Stimulated activated CD8-positive, alpha-beta memory T cell treated with anti-CD3 and anti-CD28 coated beads, Interleukin-2, amount 100 ng/mL, for 1 hour (primary cell): Measurements from ENCODE around the gene THBS3.
"Not testable (repeated sequence)": the region's sequence is repeated elsewhere in the genome, so short reads cannot be mapped to it uniquely, and the experiment has no call there.

ENCODE experiments used
- DNase-seq, 2 donors: peaks; one replicate each; pipeline ENCODE4 v3.0.0-alpha.2; 2020; ENCODE audit warnings: low read depth in 2 of 2

Gene THBS3

GRCh38 chr1:155155996-155156643, 51.6 kb downstream of the THBS3 start:
- not testable (repeated sequence) for DNase-seq
